D721Med (cell line): Measurements from ENCODE around the gene MUC5AC.

Experiments
- DNase-seq: peaks from one replicate; pipeline ENCODE4 v3.0.0; 2011; ENCODE audit warnings: low spot score; ENCODE audit not compliant: insufficient read length
- FAIRE-seq: peaks from 2 replicates; lab custom pipeline; 2011; peaks lifted over from hg19 to GRCh38; lab: Jason Lieb, UNC
- TF ChIP-seq, protein P1 (sequence below): IDR thresholded peaks from 2 replicates; pipeline ENCODE4 v1.5.1; 2012; ENCODE audit warnings: mild to moderate bottlenecking, control low read depth; ENCODE audit not compliant: insufficient read depth; ENCODE audit errors: missing control alignments

Gene MUC5AC

DNA sequence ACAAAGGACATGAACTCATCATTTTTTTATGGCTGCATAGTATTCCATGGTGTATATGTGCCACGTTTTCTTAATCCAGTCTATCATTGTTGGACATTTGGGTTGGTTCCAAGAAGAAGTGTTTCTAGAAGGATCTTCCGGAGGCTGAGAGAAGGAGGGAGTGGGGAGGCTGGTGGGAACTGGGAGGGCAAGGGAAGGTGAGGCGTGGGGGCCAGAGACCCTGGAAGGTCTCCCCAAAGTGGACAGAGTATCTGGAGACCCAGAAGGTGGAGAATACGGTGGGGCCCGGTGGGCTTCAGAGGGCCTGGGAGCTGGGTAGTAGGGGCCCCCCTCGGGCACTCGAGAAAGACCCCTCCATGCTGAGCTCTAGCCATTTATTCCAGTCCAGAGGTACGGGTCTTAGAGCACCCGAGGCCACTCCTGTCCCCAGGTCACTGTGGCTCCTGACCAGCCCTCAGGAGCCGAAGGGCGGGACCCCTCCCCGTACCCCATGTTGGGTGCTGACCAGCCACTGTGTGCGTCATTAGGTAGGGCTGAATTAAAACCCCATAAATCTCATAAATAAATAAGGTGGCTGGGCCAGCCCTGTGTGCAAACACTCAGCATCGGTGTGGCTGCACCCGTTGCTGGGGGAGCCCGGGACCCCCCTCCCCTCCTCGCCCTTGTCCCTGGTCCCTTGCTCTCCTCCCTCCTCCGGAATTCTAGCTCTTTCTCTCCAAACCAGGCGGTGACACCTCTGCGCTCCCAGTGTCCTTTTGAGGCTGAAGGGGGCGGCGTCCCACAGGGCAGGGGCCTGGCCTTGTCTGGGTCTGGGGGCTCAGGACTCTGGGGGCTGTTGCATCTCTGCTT, 38.8 kb upstream of the MUC5AC start:
- DNase-seq (no peak), FAIRE-seq (no peak)
- TF ChIP-seq, protein P1, sequence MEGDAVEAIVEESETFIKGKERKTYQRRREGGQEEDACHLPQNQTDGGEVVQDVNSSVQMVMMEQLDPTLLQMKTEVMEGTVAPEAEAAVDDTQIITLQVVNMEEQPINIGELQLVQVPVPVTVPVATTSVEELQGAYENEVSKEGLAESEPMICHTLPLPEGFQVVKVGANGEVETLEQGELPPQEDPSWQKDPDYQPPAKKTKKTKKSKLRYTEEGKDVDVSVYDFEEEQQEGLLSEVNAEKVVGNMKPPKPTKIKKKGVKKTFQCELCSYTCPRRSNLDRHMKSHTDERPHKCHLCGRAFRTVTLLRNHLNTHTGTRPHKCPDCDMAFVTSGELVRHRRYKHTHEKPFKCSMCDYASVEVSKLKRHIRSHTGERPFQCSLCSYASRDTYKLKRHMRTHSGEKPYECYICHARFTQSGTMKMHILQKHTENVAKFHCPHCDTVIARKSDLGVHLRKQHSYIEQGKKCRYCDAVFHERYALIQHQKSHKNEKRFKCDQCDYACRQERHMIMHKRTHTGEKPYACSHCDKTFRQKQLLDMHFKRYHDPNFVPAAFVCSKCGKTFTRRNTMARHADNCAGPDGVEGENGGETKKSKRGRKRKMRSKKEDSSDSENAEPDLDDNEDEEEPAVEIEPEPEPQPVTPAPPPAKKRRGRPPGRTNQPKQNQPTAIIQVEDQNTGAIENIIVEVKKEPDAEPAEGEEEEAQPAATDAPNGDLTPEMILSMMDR: no peak

DNA sequence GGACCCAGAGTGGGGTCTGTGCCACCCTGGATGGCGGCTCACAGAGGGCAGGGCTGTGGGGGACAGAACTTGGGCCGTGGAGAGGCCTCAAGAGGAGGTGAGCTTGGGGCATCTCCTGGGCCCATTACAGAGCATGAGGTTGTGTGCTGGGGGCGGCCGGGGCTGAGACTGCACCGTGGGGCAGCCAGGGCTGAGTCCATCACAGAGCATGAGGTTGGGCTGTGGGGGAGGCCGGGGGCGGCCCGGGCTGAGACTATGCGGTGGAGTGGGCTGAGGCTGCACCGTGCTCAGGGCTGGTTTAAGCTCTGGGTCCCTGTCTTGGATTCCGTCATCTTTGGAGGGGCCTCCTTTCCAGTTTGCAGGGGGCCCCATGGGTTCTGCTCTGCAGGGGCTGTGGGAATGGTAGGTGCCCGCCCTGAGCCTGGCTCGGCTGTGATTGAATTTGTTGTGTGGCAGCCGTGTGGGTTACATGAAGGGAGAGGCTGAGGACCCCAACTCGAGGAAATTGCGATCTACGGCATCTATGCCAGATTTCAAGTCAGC, 38.1 kb upstream of the MUC5AC start:
- TF ChIP-seq, protein P1: no peak
- FAIRE-seq (no peak), DNase-seq (no peak)

DNA sequence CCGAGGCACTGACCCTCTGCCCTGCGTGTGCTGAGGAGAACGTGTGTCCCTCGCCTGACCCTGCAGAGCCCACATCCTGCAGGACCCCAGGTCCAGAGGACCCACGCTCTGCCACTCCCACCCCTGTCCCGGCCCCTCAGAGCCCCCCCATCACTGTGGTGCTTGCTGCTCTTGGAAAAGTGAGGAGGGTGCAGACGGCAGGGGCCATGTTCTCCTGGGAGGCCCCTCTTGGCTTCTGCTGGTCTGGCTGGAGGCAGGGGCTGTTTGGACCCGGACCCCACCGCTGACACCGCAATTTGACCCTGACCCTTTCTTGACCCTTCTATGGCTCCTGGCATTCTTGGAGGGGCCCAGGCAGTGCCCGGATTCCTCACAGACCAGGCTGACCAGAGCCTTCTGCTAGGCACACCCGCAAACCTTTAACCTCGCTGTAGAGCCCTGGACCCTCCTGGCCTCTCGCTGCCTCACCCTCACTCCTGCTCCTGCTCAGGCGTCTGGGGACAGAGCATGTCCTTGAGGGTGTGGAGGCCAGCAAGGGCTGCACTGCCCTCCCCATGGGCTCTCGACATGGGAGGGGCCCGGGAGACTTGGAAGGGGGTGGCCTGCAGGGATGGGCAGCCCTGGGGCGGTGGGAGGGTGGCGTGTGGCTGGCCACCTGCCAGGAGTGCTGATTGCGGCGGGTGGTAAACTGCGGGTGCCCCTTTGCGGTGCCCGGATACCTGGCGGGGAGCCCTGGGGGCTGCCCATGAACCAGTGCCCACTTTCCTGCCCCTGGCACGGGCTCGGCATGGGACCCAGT, 37.0 kb upstream of the MUC5AC start:
- FAIRE-seq: no peak
- TF ChIP-seq, protein P1: no peak
- DNase-seq: no peak

DNA sequence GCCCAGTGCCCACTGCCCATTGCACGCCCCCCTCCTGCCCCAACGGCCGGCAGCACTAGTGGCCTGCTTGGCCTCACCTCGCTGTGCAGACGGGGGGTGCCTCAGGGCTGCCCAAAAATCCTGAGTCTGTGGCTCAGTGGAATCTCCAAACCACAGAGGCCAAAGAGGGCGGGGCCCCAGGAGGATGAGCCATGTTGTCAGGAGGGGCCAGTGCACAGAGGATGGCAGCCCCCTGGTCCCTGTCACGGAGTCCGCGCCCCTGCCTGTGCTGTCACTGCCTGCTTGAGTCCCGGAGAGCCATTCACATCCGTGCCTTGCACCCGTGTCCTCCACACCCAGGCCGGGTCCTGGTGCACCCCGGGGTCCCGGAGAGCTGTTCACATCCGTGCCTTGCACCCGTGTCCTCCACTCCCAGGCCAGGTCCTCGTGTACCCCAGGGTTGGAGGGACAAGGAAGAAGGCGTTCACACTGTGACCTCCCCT, 36.4 kb upstream of the MUC5AC start:
- TF ChIP-seq, protein P1: no peak
- FAIRE-seq (no peak), DNase-seq (no peak)

DNA sequence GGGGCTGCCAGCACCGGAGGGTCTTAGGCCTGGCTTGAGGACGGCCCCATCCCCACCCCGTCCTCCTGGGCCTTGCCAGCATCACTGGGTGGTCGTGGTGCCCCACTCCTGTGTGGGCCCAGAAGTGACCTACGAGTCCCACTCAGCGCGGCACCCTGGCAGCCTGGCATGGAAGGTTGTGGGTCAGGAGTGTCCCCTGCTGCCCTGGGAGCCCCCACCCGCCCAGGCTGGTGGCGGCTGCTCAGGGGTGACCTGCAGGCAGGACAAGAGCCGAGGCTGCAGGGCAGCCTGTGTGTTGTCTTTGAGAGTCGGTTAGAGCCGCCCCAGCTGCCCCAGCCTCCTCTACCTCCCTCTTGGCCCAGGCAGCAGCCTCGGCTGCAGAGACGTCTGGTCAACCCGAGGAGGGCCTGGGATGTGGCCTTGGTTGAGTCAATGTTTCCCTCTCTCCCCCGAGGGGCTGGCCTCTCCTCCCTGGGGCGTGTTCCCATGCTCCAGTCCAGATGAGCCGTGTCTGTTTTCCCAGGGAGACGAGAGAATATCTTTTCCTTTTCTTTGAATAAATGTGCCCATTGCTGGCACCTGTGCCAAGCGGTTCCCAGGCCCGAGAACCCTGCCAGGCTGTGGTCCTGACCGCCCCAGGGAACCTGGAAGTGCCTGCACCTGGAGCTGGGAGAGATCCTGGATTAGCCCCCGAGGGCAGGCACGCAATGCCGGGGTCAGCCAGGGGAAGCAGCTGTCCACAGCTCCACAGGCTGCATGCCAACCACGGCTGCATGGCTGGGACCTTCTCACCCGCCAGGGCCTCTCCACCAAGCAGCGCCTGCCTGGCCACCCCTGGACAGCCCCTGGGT, 35.7 kb upstream of the MUC5AC start:
- no peak for FAIRE-seq
- no peak for DNase-seq
- TF ChIP-seq, protein P1: no peak

DNA sequence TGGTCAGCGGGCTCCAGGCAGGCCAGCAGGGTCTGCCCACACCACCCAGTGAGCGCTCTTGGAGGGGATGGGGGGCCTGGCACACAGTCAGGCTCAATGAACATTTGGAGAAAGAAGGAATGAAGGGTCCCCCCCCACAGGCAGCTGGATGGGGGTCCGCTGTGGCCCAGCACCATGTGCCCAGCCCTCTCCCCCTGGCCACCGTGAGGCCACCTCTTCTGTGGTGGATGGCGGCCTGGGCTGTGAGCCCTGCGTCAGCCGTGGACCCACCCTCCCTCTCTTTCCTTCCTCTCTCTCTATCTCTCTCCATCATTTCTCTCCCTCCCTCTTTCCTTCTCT, 35.1 kb upstream of the MUC5AC start:
- DNase-seq (no peak), FAIRE-seq (no peak)
- TF ChIP-seq, protein P1: no peak
